ES-I3 (cell line): ENCODE measurements around the gene CARD11.

Source experiments
- H3K36me3 ChIP-seq: 2 replicates; pipeline ENCODE4 v1.6.1; 2013; ENCODE audit warnings: mild to moderate bottlenecking, low read length, control low read depth, moderate library complexity; ENCODE audit not compliant: insufficient read depth
- H3K4me1 ChIP-seq: 2 replicates; pipeline ENCODE4 v1.6.1; 2013; ENCODE audit warnings: mild to moderate bottlenecking, control low read depth, low read length; ENCODE audit not compliant: insufficient read depth
- H3K9ac ChIP-seq: 2 replicates; pipeline ENCODE4 v1.6.1; 2013; ENCODE audit warnings: low read depth, mild to moderate bottlenecking, low read length, moderate library complexity
- H3K9me3 ChIP-seq: 2 replicates; pipeline ENCODE4 v1.6.1; 2013; ENCODE audit warnings: mild to moderate bottlenecking, low read length, moderate library complexity; ENCODE audit not compliant: control insufficient read depth, insufficient read depth

Gene CARD11

GRCh38 chr7:2912684-2913439, 130.8 kb downstream of the CARD11 start:
- H3K9ac ChIP-seq = no peak overlapping the region
- H3K36me3 ChIP-seq = no peaks in the 10 kb centered on the region
- no peaks in the 10 kb centered on the region for H3K9me3 ChIP-seq
- H3K4me1 ChIP-seq = no peaks in the 10 kb centered on the region

GRCh38 chr7:2911466-2911865, 132.2 kb downstream of the CARD11 start:
- no peak overlapping the region for H3K9ac ChIP-seq

GRCh38 chr7:2909471-2910039, 134.1 kb downstream of the CARD11 start:
- H3K9me3 ChIP-seq = no peaks in the 10 kb centered on the region
- no peak overlapping the region for H3K9ac ChIP-seq
- H3K4me1 ChIP-seq = no peaks in the 10 kb centered on the region
- no peaks in the 10 kb centered on the region for H3K36me3 ChIP-seq

More at GRCh38 chr7:2911466-2911865, 132.2 kb downstream of the CARD11 start:
- Histone ChIP-seq H3K36me3 (no peaks in the 10 kb centered on the region), H3K4me1 (no peaks in the 10 kb centered on the region), H3K9me3 (no peaks in the 10 kb centered on the region)

- Histone ChIP-seq H3K4me1 (no peaks in the 10 kb centered on the region), H3K9me3 (no peaks in the 10 kb centered on the region), H3K9ac (no peak overlapping the region), H3K36me3 (no peaks in the 10 kb centered on the region)
Measured at GRCh38 chr7:2909043-2909442, 134.6 kb downstream of the CARD11 start.

- Histone ChIP-seq H3K9me3 (no peaks in the 10 kb centered on the region), H3K4me1 (no peaks in the 10 kb centered on the region), H3K36me3 (no peaks in the 10 kb centered on the region), H3K9ac (no peak overlapping the region)
Measured at GRCh38 chr7:2908103-2908683, 135.5 kb downstream of the CARD11 start.

GRCh38 chr7:2906197-2906931, 137.3 kb downstream of the CARD11 start:
- Histone ChIP-seq H3K36me3 (no peaks in the 10 kb centered on the region), H3K4me1 (no peaks in the 10 kb centered on the region), H3K9ac (no peak overlapping the region), H3K9me3 (no peaks in the 10 kb centered on the region)

GRCh38 chr7:2905500-2905899, 138.2 kb downstream of the CARD11 start:
- Histone ChIP-seq H3K4me1 (no peaks in the 10 kb centered on the region), H3K9me3 (no peaks in the 10 kb centered on the region), H3K9ac (no peak overlapping the region), H3K36me3 (no peaks in the 10 kb centered on the region)

GRCh38 chr7:2905027-2905426, 138.6 kb downstream of the CARD11 start:
- H3K4me1 ChIP-seq = no peaks in the 10 kb centered on the region
- no peaks in the 10 kb centered on the region for H3K36me3 ChIP-seq
- no peaks in the 10 kb centered on the region for H3K9me3 ChIP-seq
- H3K9ac ChIP-seq = no peak overlapping the region

GRCh38 chr7:2904202-2904601, 139.5 kb downstream of the CARD11 start:
- no peak overlapping the region for H3K9ac ChIP-seq

GRCh38 chr7:2903682-2904162, 139.9 kb downstream of the CARD11 start:
- no peak overlapping the region for H3K9ac ChIP-seq
- H3K4me1 ChIP-seq = no peaks in the 10 kb centered on the region
- no peaks in the 10 kb centered on the region for H3K36me3 ChIP-seq
- no peaks in the 10 kb centered on the region; the same call in 1 of the 2 replicates for H3K9me3 ChIP-seq

More at GRCh38 chr7:2904202-2904601, 139.5 kb downstream of the CARD11 start:
- Histone ChIP-seq H3K4me1 (no peaks in the 10 kb centered on the region), H3K9me3 (no peaks in the 10 kb centered on the region), H3K36me3 (no peaks in the 10 kb centered on the region)

GRCh38 chr7:2897023-2897422, 146.6 kb downstream of the CARD11 start:
- no peak overlapping the region for H3K9ac ChIP-seq
- no peaks in the 10 kb centered on the region for H3K36me3 ChIP-seq
- no peaks in the 10 kb centered on the region for H3K4me1 ChIP-seq
- no peaks in the 10 kb centered on the region; the same call in 1 of the 2 replicates for H3K9me3 ChIP-seq

- Histone ChIP-seq H3K4me1 (no peaks in the 10 kb centered on the region), H3K9me3 (no peaks in the 10 kb centered on the region; the same call in 1 of the 2 replicates), H3K36me3 (no peaks in the 10 kb centered on the region), H3K9ac (no peak overlapping the region)
Measured at GRCh38 chr7:2896131-2896530, 147.5 kb downstream of the CARD11 start.

GRCh38 chr7:2894118-2894940, 149.3 kb downstream of the CARD11 start:
- no peaks in the 10 kb centered on the region; the same call in 1 of the 2 replicates for H3K9me3 ChIP-seq
- H3K36me3 ChIP-seq = no peaks in the 10 kb centered on the region
- no peaks in the 10 kb centered on the region for H3K4me1 ChIP-seq
- H3K9ac ChIP-seq = no peak overlapping the region
